A549 (cell line): ENCODE data around the gene OPRD1. TPM values are rescaled to one million over a fixed set of nuclear protein-coding genes. Genes with fewer than 3 reads are reported as not detected.

ENCODE experiments used
- ATAC-seq, 2 experiments: fragments of 200-7000 bp in 1 of 2; fragments of >200 bp in 1 of 2; cut with Nextera tagmentation in 1 of 2; cut with Tn5 transposase in 1 of 2; 3 replicates each; pipeline versions ENCODE4 v1.8.0 to v1.9.1; 2018 to 2020; ENCODE audit warnings: mild to moderate bottlenecking in 1 of 2, moderate library complexity in 1 of 2
- CTCF ChIA-PET: fragments of 300-600 bp; sonication (Branson Sonifier 250); formaldehyde crosslinking; extraction: SDS; loops from one replicate; lab custom pipeline; 2021; ENCODE audit warnings: antibody characterized with exemption, inconsistent platforms; lab: Yijun Ruan, JAX
- POLR2A ChIA-PET: fragments of 350-600 bp; formaldehyde crosslinking; extraction: SDS; loops from one replicate; lab custom pipeline; 2021; ENCODE audit warnings: antibody characterized with exemption, inconsistent platforms; lab: Yijun Ruan, JAX
- DNase-seq, 2 experiments: peaks; one replicate each; pipeline versions ENCODE4 v3.0.0 to v3.0.0-alpha.2; 2011 to 2016; ENCODE audit warnings: low read depth in 1 of 2, low spot score in 1 of 2
- FAIRE-seq: peaks from 2 replicates; lab custom pipeline; 2011; peaks lifted over from hg19 to GRCh38; lab: Jason Lieb, UNC
- H3K27ac ChIP-seq, 2 experiments: fragments of >200 bp; sonication (Bioruptor Twin); formaldehyde crosslinking; 3 replicates each; pipeline ENCODE4 v1.5.1; 2016 to 2017
- H3K4me1 ChIP-seq: fragments of >200 bp; sonication (Bioruptor Twin); formaldehyde crosslinking; 3 replicates; pipeline ENCODE4 v1.6.1; 2016
- H3K4me2 ChIP-seq: fragments of >200 bp; sonication (Bioruptor Twin); formaldehyde crosslinking; 3 replicates; pipeline ENCODE4 v1.6.1; 2016
- H3K4me3 ChIP-seq: fragments of >200 bp; sonication (Bioruptor Twin); formaldehyde crosslinking; 3 replicates; pipeline ENCODE4 v1.5.1; 2016
- H3K9me3 ChIP-seq: fragments of >200 bp; sonication (Bioruptor Twin); formaldehyde crosslinking; 3 replicates; pipeline ENCODE4 v1.6.1; 2016
- ATOH8 ChIP-seq: fragments of 250-450 bp; sonication (Bioruptor Pico); IDR thresholded peaks from 2 replicates; pipeline ENCODE4 v1.5.0; 2020; ENCODE audit warnings: low read depth, mild to moderate bottlenecking, moderate library complexity
- CBX8 ChIP-seq: fragments of 200-600 bp; sonication (generic); IDR thresholded peaks from 2 replicates; pipeline ENCODE4 v1.6.1; 2016
- CTCF ChIP-seq: fragments of >200 bp; sonication (Bioruptor Twin); formaldehyde crosslinking; IDR thresholded peaks from 3 replicates; pipeline ENCODE4 v1.5.1; 2016
- EHMT2 ChIP-seq: fragments of 200-600 bp; sonication (generic); IDR thresholded peaks from 2 replicates; pipeline ENCODE4 v1.6.1; 2016; ENCODE audit warnings: antibody characterized with exemption, low read depth, mild to moderate bottlenecking, moderate library complexity
- ELK1 ChIP-seq: fragments of 150-350 bp; IDR thresholded peaks from 2 replicates; pipeline ENCODE4 v1.6.1; 2014; ENCODE audit warnings: low read depth, mild to moderate bottlenecking, low read length
- FOSL2 ChIP-seq, 2 experiments: fragments of 450-650 bp in 1 of 2; fragments of >200 bp in 1 of 2; sonication (Bioruptor Twin) in 1 of 2; formaldehyde crosslinking; IDR thresholded peaks; 2 replicates each; pipeline versions ENCODE4 v1.5.0 to v1.6.1; 2016 to 2020; ENCODE audit warnings: mild to moderate bottlenecking in 1 of 2, moderate library complexity in 1 of 2
- HES2 ChIP-seq: fragments of >200 bp; sonication (Bioruptor Twin); formaldehyde crosslinking; IDR thresholded peaks from 2 replicates; pipeline ENCODE4 v1.6.1; 2016
- HMGXB4 ChIP-seq: fragments of 250-450 bp; sonication (Bioruptor Pico); IDR thresholded peaks from 2 replicates; pipeline ENCODE4 v1.5.0; 2021; ENCODE audit warnings: mild to moderate bottlenecking, moderate library complexity, borderline replicate concordance
- JUNB ChIP-seq: fragments of >200 bp; sonication (Bioruptor Twin); formaldehyde crosslinking; IDR thresholded peaks from 2 replicates; pipeline ENCODE4 v1.6.1; 2016
- KDM5A ChIP-seq: fragments of 200-600 bp; sonication (generic); IDR thresholded peaks from 2 replicates; pipeline ENCODE4 v1.6.1; 2016; ENCODE audit warnings: antibody characterized with exemption, mild to moderate bottlenecking
- NR3C1 ChIP-seq: fragments of >200 bp; sonication (Bioruptor Twin); formaldehyde crosslinking; IDR thresholded peaks from 3 replicates; pipeline ENCODE4 v1.6.1; 2017
- TP53 ChIP-seq: fragments of 250-450 bp; sonication (Bioruptor Pico); IDR thresholded peaks from 2 replicates; pipeline ENCODE4 v1.5.0; 2021; ENCODE audit warnings: mild to moderate bottlenecking, moderate library complexity
- ZSCAN20 ChIP-seq: fragments of 250-450 bp; sonication (Bioruptor Pico); IDR thresholded peaks from 2 replicates; pipeline ENCODE4 v1.8.0; 2022; ENCODE audit warnings: mild to moderate bottlenecking, moderate library complexity
- WGBS: methylation state at CpG from one replicate; pipeline ENCODE4 v1.1.6; 2017; ENCODE audit errors: missing lambda C conversion rate; 5-methylcytosine and 5-hydroxymethylcytosine counted together
- polyA plus RNA-seq, 4 experiments: library from polyadenylated mRNA; depleted of rRNA in 3 of 4; stranded (reverse); fragments of >200 nt; fragmentation: RNase III in 1 of 4; extraction: RNeasy Plus Mini Kit Qiagen cat#74134 plus additional on column Dnase treatment in 1 of 4; gene quantifications; 2 replicates in 3 of 4; 3 replicates in 1 of 4; pipeline ENCODE4 v1.2.3, GENCODE V29; 2011 to 2017

OPRD1 gene
- polyA plus RNA-seq, 2 of the 4 experiments (the other 2 are of a cell fraction): not detected

GRCh38 chr1:28813931-28814465 is 2.0 kb downstream of the OPRD1 start:
- FAIRE-seq (no peak), ATAC-seq (no peak), DNase-seq (no peak)
- CTCF ChIA-PET: interaction anchor here (0.6 to 1.5 kb wide), 2 partner anchors 33 to 64 kb away, joined by 3 to 9 read pairs; no protein-coding TSS in a partner anchor
- Histone ChIP-seq H3K4me1 (no peaks in the 10 kb centered on the region), H3K27ac (no peak overlapping the region), H3K9me3 (no peaks in the 10 kb centered on the region), H3K4me2 (no peak overlapping the region), H3K4me3 (no peak overlapping the region)
- POLR2A ChIA-PET: no interaction called here
- TF ChIP-seq ELK1 (no peak), HMGXB4 (no peak), TP53 (CRISPR knock-in tag) (no peak), NR3C1 (no peak), JUNB (no peak), CTCF (no peak), FOSL2 (IDR thresholded peaks at IDR 0.05) (no peak), FOSL2 (CRISPR knock-in tag; IDR thresholded peaks at IDR 0.05) (no peak), KDM5A (no peak), CBX8 (no peak), HES2 (no peak)
- WGBS: 65% methylated on average over 11 of the region's 15 CpGs

- peak; percentile 10 to 17; a peak in 2 of 6 replicates for ATAC-seq
- no peaks in the 10 kb centered on the region for H3K9me3 ChIP-seq
- FAIRE-seq: no peak
- no peak overlapping the region for H3K4me3 ChIP-seq
- no peaks in the 10 kb centered on the region for H3K4me1 ChIP-seq
- no peak for TF ChIP-seq HMGXB4
- TF ChIP-seq ELK1: no peak
- no peak for TF ChIP-seq EHMT2
- TF ChIP-seq ATOH8 (CRISPR knock-in tag): no peak
- TF ChIP-seq ZSCAN20 (CRISPR knock-in tag): no peak
- ChIA-PET POLR2A (no interaction called here), CTCF (interaction anchor here (1.0 to 2.4 kb wide), 6 partner anchors 41 to 79 kb away, joined by 3 to 9 read pairs (median 4); partner anchors contain the start of gene YTHDF2)
- no peak overlapping the region for H3K27ac ChIP-seq
- no peak for DNase-seq
- H3K4me2 ChIP-seq: no peak overlapping the region
- WGBS: 50% methylated on average over 9 of the region's 12 CpGs
Measured at GRCh38 chr1:28815533-28816185, 3.7 kb downstream of the OPRD1 start.
